ENCODE measurements around the gene METAP1D. TPM values are rescaled to one million over a fixed set of nuclear protein-coding genes. Genes with fewer than 3 reads are reported as not detected.
"Not testable (repeated sequence)": the region's sequence is repeated elsewhere in the genome, so short reads cannot be mapped to it uniquely, and the experiment has no call there.

The METAP1D gene
- polyA plus RNA-seq, 1 donor = 11.4 TPM

- Histone ChIP-seq H3K27me3 (ENCODE audit: control insufficient read depth, insufficient read depth, low read length) (peaks cover 99% of the 10 kb centered on the region), H3K27ac (ENCODE audit: low read length) (no peak overlapping the region), H3K4me3 (ENCODE audit: low read length) (no peak overlapping the region), H3K9me3 (ENCODE audit: control insufficient read depth, low read depth, low read length) (peaks cover 18% of the 10 kb centered on the region), H3K36me3 (ENCODE audit: control insufficient read depth, insufficient read depth, low read length) (no peaks in the 10 kb centered on the region), H3K4me1 (ENCODE audit: control insufficient read depth, insufficient read depth, low read length) (peaks cover 28% of the 10 kb centered on the region)
- DNase-seq = peak; percentile 69 to 71
- no CpG with 5 or more reads among the region's 25 CpGs for WGBS (ENCODE audit: insufficient coverage, low lambda C conversion rate)
Measured at GRCh38 chr2:172103471-172104272, 103.9 kb downstream of the METAP1D start.

GRCh38 chr2:172105471-172106107 is 105.8 kb downstream of the METAP1D start:
- Histone ChIP-seq H3K27me3 (ENCODE audit: control insufficient read depth, insufficient read depth, low read length) (peaks cover 96% of the 10 kb centered on the region), H3K9me3 (ENCODE audit: control insufficient read depth, low read depth, low read length) (peaks cover 12% of the 10 kb centered on the region), H3K36me3 (ENCODE audit: control insufficient read depth, insufficient read depth, low read length) (no peaks in the 10 kb centered on the region), H3K27ac (ENCODE audit: low read length) (no peak overlapping the region), H3K4me1 (ENCODE audit: control insufficient read depth, insufficient read depth, low read length) (peaks cover 25% of the 10 kb centered on the region), H3K4me3 (ENCODE audit: low read length) (no peak overlapping the region)
- WGBS (ENCODE audit: insufficient coverage, low lambda C conversion rate) = 50% methylated on average over 1 of the region's 23 CpGs
- DNase-seq = no peak

- Histone ChIP-seq H3K4me1 (ENCODE audit: control insufficient read depth, insufficient read depth, low read length) (peaks cover 22% of the 10 kb centered on the region), H3K9me3 (ENCODE audit: control insufficient read depth, low read depth, low read length) (peaks cover 10% of the 10 kb centered on the region), H3K27me3 (ENCODE audit: control insufficient read depth, insufficient read depth, low read length) (peaks cover 89% of the 10 kb centered on the region), H3K4me3 (ENCODE audit: low read length) (no peak overlapping the region), H3K36me3 (ENCODE audit: control insufficient read depth, insufficient read depth, low read length) (no peaks in the 10 kb centered on the region), H3K27ac (ENCODE audit: low read length) (no peak overlapping the region)
- no CpG with 5 or more reads among the region's 44 CpGs for WGBS (ENCODE audit: insufficient coverage, low lambda C conversion rate)
- DNase-seq = peak in 1 of 2 donors; percentile 36
Measured at GRCh38 chr2:172106108-172106961, 106.6 kb downstream of the METAP1D start.

GRCh38 chr2:172107690-172108586 is 108.2 kb downstream of the METAP1D start:
- WGBS (ENCODE audit: insufficient coverage, low lambda C conversion rate) = no CpG with 5 or more reads among the region's 51 CpGs
- DNase-seq = no peak
- Histone ChIP-seq H3K27ac (ENCODE audit: low read length) (no peak overlapping the region), H3K9me3 (ENCODE audit: control insufficient read depth, low read depth, low read length) (peaks cover 3% of the 10 kb centered on the region), H3K4me1 (ENCODE audit: control insufficient read depth, insufficient read depth, low read length) (peaks cover 10% of the 10 kb centered on the region), H3K27me3 (ENCODE audit: control insufficient read depth, insufficient read depth, low read length) (peaks cover 83% of the 10 kb centered on the region), H3K36me3 (ENCODE audit: control insufficient read depth, insufficient read depth, low read length) (no peaks in the 10 kb centered on the region), H3K4me3 (ENCODE audit: low read length) (no peak overlapping the region)

- no peak for DNase-seq
- no CpG with 5 or more reads among the region's 8 CpGs for WGBS (ENCODE audit: insufficient coverage, low lambda C conversion rate)
- Histone ChIP-seq H3K4me3 (ENCODE audit: low read length) (no peak overlapping the region), H3K9me3 (ENCODE audit: control insufficient read depth, low read depth, low read length) (peaks cover 3% of the 10 kb centered on the region), H3K27me3 (ENCODE audit: control insufficient read depth, insufficient read depth, low read length) (peaks cover 81% of the 10 kb centered on the region), H3K36me3 (ENCODE audit: control insufficient read depth, insufficient read depth, low read length) (no peaks in the 10 kb centered on the region), H3K4me1 (ENCODE audit: control insufficient read depth, insufficient read depth, low read length) (peaks cover 5% of the 10 kb centered on the region), H3K27ac (ENCODE audit: low read length) (no peak overlapping the region)
Measured at GRCh38 chr2:172108587-172108930, 108.8 kb downstream of the METAP1D start.

GRCh38 chr2:172109256-172109987 is 109.7 kb downstream of the METAP1D start:
- Histone ChIP-seq H3K9me3 (ENCODE audit: control insufficient read depth, low read depth, low read length) (peaks cover 3% of the 10 kb centered on the region), H3K4me1 (ENCODE audit: control insufficient read depth, insufficient read depth, low read length) (peaks cover 5% of the 10 kb centered on the region), H3K27me3 (ENCODE audit: control insufficient read depth, insufficient read depth, low read length) (peaks cover 75% of the 10 kb centered on the region), H3K27ac (ENCODE audit: low read length) (no peak overlapping the region), H3K36me3 (ENCODE audit: control insufficient read depth, insufficient read depth, low read length) (no peaks in the 10 kb centered on the region), H3K4me3 (ENCODE audit: low read length) (no peak overlapping the region)
- no peak for DNase-seq
- no CpG with 5 or more reads among the region's 29 CpGs for WGBS (ENCODE audit: insufficient coverage, low lambda C conversion rate)

GRCh38 chr2:172109988-172110811 is 110.4 kb downstream of the METAP1D start:
- no peaks in the 10 kb centered on the region for H3K36me3 ChIP-seq (ENCODE audit: control insufficient read depth, insufficient read depth, low read length)
- WGBS (ENCODE audit: insufficient coverage, low lambda C conversion rate) = 33% methylated on average over 3 of the region's 31 CpGs
- H3K27me3 ChIP-seq (ENCODE audit: control insufficient read depth, insufficient read depth, low read length) = peaks cover 71% of the 10 kb centered on the region
- H3K27ac ChIP-seq (ENCODE audit: low read length) = no peak overlapping the region
- no peak for DNase-seq
- H3K9me3 ChIP-seq (ENCODE audit: control insufficient read depth, low read depth, low read length) = peaks cover 3% of the 10 kb centered on the region
- no peak overlapping the region for H3K4me3 ChIP-seq (ENCODE audit: low read length)
- peaks cover 5% of the 10 kb centered on the region for H3K4me1 ChIP-seq (ENCODE audit: control insufficient read depth, insufficient read depth, low read length)

- Histone ChIP-seq H3K4me1 (ENCODE audit: control insufficient read depth, insufficient read depth, low read length) (no peaks in the 10 kb centered on the region), H3K36me3 (ENCODE audit: control insufficient read depth, insufficient read depth, low read length) (no peaks in the 10 kb centered on the region), H3K27me3 (ENCODE audit: control insufficient read depth, insufficient read depth, low read length) (peaks cover 43% of the 10 kb centered on the region), H3K4me3 (ENCODE audit: low read length) (no peak overlapping the region), H3K27ac (ENCODE audit: low read length) (no peak overlapping the region), H3K9me3 (ENCODE audit: control insufficient read depth, low read depth, low read length) (peaks cover 3% of the 10 kb centered on the region)
- no peak for DNase-seq
- 7% methylated on average over 2 of the region's 2 CpGs for WGBS (ENCODE audit: insufficient coverage, low lambda C conversion rate)
Measured at GRCh38 chr2:172113617-172114016, 113.9 kb downstream of the METAP1D start.

- not testable (repeated sequence) for H3K9me3 ChIP-seq (ENCODE audit: control insufficient read depth, low read depth, low read length); DNase-seq; H3K36me3 ChIP-seq (ENCODE audit: control insufficient read depth, insufficient read depth, low read length); H3K4me3 ChIP-seq (ENCODE audit: low read length); H3K27ac ChIP-seq (ENCODE audit: low read length); H3K4me1 ChIP-seq (ENCODE audit: control insufficient read depth, insufficient read depth, low read length)
- 86% methylated on average over 2 of the region's 6 CpGs for WGBS (ENCODE audit: insufficient coverage, low lambda C conversion rate)
- peaks cover 38% of the 10 kb centered on the region for H3K27me3 ChIP-seq (ENCODE audit: control insufficient read depth, insufficient read depth, low read length)
Measured at GRCh38 chr2:172114176-172114575, 114.4 kb downstream of the METAP1D start.
